ENCODE measurements around the gene TAOK2.

- TF ChIP-seq CTCF (IDR thresholded peaks at IDR 0.05; ENCODE audit: low read length) (no peak), EZH2 (IDR thresholded peaks at IDR 0.05; ENCODE audit: borderline replicate concordance, low read length) (no peak)
Measured at GRCh38 chr16:29927070-29927905, 46.4 kb upstream of the TAOK2 start.

Data from OCI-LY1 (cell line).